Sigmoid colon (tissue), 4 donors: ENCODE data around the gene SIGLECL1.

ENCODE experiments used
- EP300 ChIP-seq, 4 donors: sonication (generic); formaldehyde crosslinking; IDR thresholded peaks; one replicate each; pipeline ENCODE4 v1.6.1; 2017; ENCODE audit warnings: antibody characterized with exemption in 4 of 4
- POLR2A ChIP-seq, 2 donors: fragments of 450-650 bp; IDR thresholded peaks; one replicate each; pipeline ENCODE4 v1.6.1; 2016; ENCODE audit warnings: antibody characterized with exemption in 2 of 2, mild to moderate bottlenecking in 2 of 2, moderate library complexity in 2 of 2
- POLR2AphosphoS5 ChIP-seq, 4 donors: sonication (generic); formaldehyde crosslinking; IDR thresholded peaks; one replicate each; pipeline ENCODE4 v1.6.1; 2017; ENCODE audit warnings: antibody characterized with exemption in 4 of 4
- TF ChIP-seq, protein P1 (sequence below), 4 experiments: fragments of 450-650 bp in 3 of 4; fragments of 200-600 bp in 1 of 4; IDR thresholded peaks; one replicate each; pipeline ENCODE4 v1.5.1; 2016 to 2019; ENCODE audit warnings: antibody characterized with exemption in 4 of 4, mild to moderate bottlenecking in 3 of 4, moderate library complexity in 2 of 4

DNA sequence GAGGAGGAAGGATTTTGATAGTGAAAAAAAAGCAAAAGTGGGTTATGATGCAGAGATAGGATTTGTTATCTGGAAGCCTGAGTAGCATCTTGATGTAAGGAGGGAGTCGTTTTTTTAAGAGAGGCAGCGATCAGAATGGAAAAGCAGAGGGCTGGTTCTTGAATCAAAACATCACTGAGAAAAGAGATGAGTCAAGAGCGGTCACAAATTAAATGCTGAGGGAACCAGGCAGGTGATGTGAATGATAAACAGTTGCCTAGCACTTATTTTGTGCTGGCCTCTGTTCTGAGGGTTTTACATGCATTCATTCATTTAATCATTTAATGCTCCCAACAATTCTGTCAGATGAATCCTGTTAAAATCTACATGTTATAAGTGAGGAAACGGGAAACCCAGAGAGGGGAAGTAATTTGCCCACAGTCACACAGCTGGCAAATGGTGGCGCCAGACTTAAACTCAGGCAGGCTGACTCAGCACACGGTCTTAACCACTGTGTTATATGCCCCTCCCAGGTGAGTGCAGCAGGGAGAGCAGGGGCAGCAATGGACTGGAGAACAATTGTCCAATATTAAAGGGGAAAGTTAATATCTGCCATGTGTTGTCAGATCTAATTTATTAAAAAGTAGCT, 21.4 kb downstream of the SIGLECL1 start:
- TF ChIP-seq, protein P1, sequence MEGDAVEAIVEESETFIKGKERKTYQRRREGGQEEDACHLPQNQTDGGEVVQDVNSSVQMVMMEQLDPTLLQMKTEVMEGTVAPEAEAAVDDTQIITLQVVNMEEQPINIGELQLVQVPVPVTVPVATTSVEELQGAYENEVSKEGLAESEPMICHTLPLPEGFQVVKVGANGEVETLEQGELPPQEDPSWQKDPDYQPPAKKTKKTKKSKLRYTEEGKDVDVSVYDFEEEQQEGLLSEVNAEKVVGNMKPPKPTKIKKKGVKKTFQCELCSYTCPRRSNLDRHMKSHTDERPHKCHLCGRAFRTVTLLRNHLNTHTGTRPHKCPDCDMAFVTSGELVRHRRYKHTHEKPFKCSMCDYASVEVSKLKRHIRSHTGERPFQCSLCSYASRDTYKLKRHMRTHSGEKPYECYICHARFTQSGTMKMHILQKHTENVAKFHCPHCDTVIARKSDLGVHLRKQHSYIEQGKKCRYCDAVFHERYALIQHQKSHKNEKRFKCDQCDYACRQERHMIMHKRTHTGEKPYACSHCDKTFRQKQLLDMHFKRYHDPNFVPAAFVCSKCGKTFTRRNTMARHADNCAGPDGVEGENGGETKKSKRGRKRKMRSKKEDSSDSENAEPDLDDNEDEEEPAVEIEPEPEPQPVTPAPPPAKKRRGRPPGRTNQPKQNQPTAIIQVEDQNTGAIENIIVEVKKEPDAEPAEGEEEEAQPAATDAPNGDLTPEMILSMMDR (IDR thresholded peaks at IDR 0.05): no peak
- TF ChIP-seq POLR2A (IDR thresholded peaks at IDR 0.05) (no peak), POLR2AphosphoS5 (IDR thresholded peaks at IDR 0.05) (no peak), EP300 (IDR thresholded peaks at IDR 0.05) (no peak)
